Breast epithelium (tissue), 3 donors: ENCODE results near the gene PEMT.

Source experiments
- POLR2A ChIP-seq: fragments of 450-650 bp; IDR thresholded peaks from one replicate; pipeline ENCODE4 v1.6.1; 2016; ENCODE audit warnings: antibody characterized with exemption, mild to moderate bottlenecking, moderate library complexity
- POLR2AphosphoS5 ChIP-seq, 3 donors: sonication (generic); formaldehyde crosslinking; IDR thresholded peaks; one replicate each; pipeline ENCODE4 v1.6.1; 2017; ENCODE audit warnings: antibody characterized with exemption in 3 of 3
- TF ChIP-seq, protein P1 (sequence below), 3 donors: fragments of 450-650 bp; IDR thresholded peaks; one replicate each; pipeline ENCODE4 v1.5.1; 2016 to 2017; ENCODE audit warnings: antibody characterized with exemption in 3 of 3, mild to moderate bottlenecking in 3 of 3, moderate library complexity in 3 of 3

DNA sequence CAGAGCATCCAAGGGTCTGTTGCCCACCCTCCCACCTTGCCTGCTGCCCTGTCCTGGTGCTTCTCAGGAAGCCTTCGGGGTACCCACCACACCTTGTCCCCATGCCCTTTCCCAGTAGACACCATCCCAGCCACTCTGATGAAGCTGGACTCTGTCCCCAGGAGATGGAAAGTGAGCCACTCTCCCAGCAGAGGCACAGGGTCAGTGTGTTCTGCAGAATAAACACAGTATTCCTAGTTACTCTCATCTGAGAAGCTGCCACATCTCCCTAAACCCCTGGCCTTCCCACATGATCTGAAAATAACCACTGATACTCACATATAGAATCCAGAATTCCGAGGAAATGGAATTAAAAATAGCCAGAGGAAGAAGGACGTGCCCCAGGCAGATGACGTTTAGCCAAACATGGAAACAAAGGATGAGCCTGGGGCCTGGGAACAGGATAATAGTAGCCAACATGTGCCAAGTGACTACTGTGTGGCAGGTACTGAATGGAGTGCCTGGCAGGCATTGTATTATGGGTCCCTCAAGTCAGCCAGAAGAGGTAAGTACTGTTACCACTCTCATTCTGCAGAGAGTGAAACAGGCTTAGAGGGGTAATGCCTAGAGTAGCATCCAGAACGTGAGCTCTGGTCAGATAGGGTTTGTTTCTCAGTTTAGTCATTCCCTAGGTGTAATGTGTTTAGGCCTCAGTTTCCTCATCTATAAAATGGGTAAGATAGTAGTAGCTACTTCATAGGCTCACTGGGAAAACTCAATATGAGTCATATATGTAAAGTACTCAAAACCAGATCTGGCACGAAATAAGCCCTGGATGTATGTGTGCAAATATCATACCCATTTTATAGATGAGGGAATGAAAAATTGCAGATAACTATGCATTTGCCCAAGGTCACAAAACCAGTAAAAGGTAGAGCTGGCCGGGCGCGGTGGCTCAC lies 20.8 kb upstream of the PEMT start:
- TF ChIP-seq, protein P1, sequence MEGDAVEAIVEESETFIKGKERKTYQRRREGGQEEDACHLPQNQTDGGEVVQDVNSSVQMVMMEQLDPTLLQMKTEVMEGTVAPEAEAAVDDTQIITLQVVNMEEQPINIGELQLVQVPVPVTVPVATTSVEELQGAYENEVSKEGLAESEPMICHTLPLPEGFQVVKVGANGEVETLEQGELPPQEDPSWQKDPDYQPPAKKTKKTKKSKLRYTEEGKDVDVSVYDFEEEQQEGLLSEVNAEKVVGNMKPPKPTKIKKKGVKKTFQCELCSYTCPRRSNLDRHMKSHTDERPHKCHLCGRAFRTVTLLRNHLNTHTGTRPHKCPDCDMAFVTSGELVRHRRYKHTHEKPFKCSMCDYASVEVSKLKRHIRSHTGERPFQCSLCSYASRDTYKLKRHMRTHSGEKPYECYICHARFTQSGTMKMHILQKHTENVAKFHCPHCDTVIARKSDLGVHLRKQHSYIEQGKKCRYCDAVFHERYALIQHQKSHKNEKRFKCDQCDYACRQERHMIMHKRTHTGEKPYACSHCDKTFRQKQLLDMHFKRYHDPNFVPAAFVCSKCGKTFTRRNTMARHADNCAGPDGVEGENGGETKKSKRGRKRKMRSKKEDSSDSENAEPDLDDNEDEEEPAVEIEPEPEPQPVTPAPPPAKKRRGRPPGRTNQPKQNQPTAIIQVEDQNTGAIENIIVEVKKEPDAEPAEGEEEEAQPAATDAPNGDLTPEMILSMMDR (IDR thresholded peaks at IDR 0.05) = no peak
- TF ChIP-seq POLR2A (no peak), POLR2AphosphoS5 (IDR thresholded peaks at IDR 0.05) (no peak)
